Fibroblast of mammary gland (primary cell): ENCODE data around the gene VPS13D.

Experiments
- DNase-seq: peaks from one replicate; pipeline ENCODE4 v3.0.0-alpha.2; 2010; ENCODE audit warnings: low read depth
- H3K4me3 ChIP-seq: 2 replicates; pipeline ENCODE4 v1.5.1; 2011; ENCODE audit warnings: low read depth, mild to moderate bottlenecking, low read length, moderate library complexity; ENCODE audit not compliant: control insufficient read depth
- TF ChIP-seq, protein P1 (sequence below): conservative IDR thresholded peaks from 2 replicates; pipeline ENCODE4 v1.5.1; 2011; ENCODE audit warnings: low read depth, low read length, inconsistent platforms; ENCODE audit not compliant: control insufficient read depth, insufficient read depth

The VPS13D gene

DNA sequence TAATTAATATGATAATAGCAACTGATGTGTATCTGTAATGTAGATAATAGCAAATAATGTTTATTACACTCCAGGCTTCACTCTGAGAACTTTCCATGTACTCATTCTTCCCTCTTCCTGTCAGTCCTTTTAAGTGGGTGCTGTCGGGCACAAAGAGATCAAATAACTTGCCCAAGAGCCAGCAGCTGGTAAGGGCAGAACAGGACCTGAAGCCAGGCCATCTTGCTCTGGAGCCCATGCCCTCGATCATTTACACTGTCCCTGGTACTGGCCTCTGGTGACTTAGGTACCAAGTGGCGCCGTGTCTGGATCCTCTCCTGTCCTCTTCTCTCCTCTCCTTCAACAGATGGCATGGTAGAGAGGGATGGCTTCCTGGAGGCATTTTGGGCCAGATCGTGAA lies 97.2 kb downstream of the VPS13D start:
- no peak overlapping the region for H3K4me3 ChIP-seq
- TF ChIP-seq, protein P1, sequence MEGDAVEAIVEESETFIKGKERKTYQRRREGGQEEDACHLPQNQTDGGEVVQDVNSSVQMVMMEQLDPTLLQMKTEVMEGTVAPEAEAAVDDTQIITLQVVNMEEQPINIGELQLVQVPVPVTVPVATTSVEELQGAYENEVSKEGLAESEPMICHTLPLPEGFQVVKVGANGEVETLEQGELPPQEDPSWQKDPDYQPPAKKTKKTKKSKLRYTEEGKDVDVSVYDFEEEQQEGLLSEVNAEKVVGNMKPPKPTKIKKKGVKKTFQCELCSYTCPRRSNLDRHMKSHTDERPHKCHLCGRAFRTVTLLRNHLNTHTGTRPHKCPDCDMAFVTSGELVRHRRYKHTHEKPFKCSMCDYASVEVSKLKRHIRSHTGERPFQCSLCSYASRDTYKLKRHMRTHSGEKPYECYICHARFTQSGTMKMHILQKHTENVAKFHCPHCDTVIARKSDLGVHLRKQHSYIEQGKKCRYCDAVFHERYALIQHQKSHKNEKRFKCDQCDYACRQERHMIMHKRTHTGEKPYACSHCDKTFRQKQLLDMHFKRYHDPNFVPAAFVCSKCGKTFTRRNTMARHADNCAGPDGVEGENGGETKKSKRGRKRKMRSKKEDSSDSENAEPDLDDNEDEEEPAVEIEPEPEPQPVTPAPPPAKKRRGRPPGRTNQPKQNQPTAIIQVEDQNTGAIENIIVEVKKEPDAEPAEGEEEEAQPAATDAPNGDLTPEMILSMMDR = no peak
- no peak for DNase-seq

DNA sequence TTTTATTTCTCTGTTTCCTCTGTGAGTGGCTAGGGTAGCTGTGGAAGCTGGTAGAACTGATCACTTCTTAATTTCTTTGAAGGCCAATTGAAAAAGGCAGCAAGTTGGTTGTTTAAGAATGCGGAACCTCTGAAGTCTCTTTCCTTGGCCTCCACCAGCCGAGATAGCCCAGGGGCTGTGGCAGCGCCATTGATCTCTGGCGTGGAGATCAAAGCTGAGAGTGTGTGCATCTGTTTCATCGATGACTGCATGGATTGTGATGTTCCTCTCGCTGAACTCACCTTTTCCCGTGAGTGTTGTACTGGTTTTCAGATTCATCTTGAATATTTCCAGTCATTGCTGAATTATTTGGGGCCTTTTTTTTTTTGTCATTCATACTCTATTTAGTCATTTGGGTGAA lies 97.7 kb downstream of the VPS13D start:
- TF ChIP-seq, protein P1 = no peak
- DNase-seq = no peak
- no peak overlapping the region for H3K4me3 ChIP-seq

- H3K4me3 ChIP-seq = no peak overlapping the region
- TF ChIP-seq, protein P1 = no peak
- no peak for DNase-seq
Measured at GRCh38 chr1:12333036-12333785, 103.4 kb downstream of the VPS13D start.

DNA sequence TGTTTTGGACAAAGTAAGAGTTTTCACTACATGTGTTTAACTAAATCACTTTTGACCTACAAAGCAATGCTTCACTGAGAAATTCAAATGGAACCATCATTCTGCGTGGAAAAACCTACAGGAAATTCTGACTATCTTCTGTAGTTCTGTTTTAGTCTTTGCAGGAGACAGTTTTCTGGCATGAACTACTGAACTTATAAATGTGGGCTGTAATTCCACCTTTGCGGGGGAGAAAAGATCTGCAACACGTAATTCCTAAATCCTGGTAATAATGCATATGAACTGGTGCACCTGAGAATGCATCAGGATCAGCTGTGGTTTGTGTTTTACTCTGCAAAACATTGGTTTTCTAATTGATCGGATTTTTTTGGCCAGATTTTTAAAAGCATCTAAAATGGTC lies 106.0 kb downstream of the VPS13D start:
- no peak for DNase-seq
- H3K4me3 ChIP-seq = no peak overlapping the region
- TF ChIP-seq, protein P1 = no peak

DNA sequence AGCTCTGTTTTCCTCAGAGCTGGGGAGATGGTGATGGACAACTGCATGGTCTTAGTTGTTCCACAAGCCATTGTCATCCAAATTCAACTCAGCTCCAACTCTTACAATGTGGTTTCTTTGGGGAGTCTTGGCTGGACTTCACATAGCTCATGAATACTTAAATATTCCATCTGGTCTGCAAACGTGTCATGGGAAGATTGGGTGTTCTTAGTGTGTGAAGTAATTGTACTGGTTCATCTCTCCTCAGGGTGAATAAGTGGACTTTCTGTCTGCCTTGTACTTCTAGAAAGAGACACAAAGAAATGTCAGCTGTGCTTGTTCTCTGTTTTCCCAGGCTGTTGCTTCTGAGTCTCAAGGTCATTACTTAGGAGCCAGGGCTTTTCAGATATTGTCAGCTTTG lies 106.6 kb downstream of the VPS13D start:
- DNase-seq = peak; percentile 23
- TF ChIP-seq, protein P1 = no peak
- no peak overlapping the region for H3K4me3 ChIP-seq

DNA sequence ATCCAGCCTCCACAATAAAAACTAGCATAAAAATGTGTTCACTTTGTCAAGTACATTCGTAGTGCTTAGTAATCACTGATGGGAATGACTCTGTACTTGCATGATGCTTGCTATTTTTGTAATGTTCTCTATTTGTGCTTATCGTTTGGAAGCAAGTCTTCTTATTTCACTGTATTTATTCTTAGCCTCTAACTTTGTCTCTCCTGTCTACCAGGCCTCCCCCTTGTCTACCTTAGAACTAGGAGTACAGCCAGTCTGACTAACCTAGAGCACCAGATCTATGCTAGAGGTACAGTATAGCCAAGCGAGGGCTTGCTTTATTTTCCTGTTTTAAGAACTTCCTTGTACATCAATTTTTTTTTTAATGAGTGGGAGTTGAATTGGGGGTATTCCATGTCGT lies 108.2 kb downstream of the VPS13D start:
- DNase-seq = peak; percentile 27
- TF ChIP-seq, protein P1 = no peak
- H3K4me3 ChIP-seq = no peak overlapping the region

GRCh38 chr1:12338823-12339222 lies 109.0 kb downstream of the VPS13D start:
- TF ChIP-seq, protein P1 = no peak
- no peak for DNase-seq
- H3K4me3 ChIP-seq = no peak overlapping the region
